GM19240 (cell line): Measurements from ENCODE around the gene ATP6V1G1.
"Not testable (repeated sequence)": the region's sequence is repeated elsewhere in the genome, so short reads cannot be mapped to it uniquely, and the experiment has no call there.

Experiments
- DNase-seq: peaks from one replicate; pipeline ENCODE4 v3.0.0; 2011; ENCODE audit warnings: low spot score; ENCODE audit not compliant: insufficient read length

Gene ATP6V1G1, protein sequence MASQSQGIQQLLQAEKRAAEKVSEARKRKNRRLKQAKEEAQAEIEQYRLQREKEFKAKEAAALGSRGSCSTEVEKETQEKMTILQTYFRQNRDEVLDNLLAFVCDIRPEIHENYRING

DNA sequence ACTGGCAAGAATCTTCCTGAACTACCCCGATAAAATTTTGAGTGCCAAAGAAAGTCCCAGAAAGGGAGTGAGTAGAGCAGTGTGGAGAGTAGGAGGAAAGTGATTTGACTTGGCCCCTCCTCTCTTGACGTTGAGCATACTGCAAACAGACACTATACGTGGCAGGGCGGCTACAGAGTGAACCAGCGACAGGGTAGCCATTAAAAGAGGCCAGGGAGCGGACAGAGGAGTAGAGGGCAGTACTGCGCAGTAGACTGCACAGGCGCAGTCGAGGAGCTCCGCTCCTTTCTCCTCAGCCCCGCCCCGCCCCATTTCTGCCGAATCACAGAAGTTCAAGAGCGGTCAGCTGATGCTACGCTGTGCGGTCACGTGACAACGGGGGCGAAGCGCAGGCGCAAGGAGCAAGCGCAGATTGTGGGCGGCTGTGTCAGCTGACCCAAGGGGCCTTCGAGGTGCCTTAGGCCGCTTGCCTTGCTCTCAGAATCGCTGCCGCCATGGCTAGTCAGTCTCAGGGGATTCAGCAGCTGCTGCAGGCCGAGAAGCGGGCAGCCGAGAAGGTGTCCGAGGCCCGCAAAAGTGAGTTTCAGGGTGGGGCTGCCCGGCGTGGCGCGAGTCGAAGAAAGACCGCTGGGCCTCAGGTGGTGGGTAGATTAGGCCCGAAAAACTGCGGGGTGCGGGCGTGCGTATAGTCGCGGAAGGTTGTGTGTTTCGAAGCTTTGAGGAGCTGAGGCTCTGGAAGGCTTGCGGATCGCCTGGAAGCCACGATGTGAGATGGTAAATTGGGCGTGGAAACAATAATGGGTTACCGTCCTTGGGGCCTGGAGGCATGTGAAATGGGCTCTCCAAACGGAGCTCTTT, at the start of gene ATP6V1G1:
Gene ATP6V1G1 (plus strand): TSS at position 425 of the 858 bp plus-strand sequence. CDS start 70 bp downstream, at position 495.
- DNase-seq = peak; percentile 90

DNA sequence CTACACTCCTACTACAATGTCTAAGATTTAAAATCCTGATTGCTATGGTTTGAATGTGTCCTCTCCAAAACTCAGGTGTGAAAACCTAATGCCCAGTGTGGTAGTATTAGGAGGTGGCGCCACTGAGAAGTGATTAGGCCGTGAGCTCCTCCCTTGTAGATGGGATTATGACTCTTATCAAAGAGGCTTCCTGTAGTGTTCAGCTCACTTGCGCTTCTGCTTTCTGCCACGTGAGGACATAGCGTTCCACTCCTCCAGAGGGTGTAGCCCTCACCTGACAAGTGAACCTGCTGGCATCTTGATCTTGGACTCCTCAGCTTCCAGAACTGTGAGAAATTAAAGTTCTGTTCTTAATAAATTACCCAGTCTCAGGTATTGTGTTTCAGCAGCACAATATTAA, 49.3 kb upstream of the ATP6V1G1 start:
- DNase-seq = no peak

DNA sequence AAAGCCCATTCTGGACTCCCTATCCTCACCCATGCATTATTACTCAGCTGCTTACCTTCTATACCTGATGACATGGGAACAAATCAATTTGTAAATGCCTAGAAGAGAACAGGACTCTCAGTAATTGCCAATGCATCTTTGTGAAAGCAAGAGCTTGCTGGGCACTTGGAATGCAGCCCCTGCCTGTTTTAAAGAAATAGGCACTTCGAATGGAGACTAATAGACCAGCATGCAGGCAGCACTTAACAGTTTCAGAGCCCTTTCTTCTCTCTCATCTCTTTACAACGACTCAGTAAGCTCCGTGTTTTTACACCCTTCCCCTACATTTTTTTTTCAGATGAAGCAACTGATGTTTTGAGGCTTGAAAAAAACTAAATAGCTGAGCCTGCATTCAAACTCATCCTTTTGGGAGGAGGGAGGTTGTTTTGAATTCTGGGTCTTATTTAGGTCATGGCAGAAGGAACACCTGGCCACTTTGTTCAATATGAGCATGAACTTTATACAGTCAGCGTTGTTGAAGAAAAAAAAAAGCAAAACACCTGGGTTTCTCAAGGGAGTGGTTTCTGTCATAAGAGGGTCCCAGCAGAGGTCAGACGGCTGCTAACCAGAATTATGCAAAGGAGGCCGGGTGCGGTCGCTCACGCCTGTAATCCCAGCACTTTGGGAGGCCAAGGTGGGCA, 47.7 kb upstream of the ATP6V1G1 start:
- no peak for DNase-seq

DNA sequence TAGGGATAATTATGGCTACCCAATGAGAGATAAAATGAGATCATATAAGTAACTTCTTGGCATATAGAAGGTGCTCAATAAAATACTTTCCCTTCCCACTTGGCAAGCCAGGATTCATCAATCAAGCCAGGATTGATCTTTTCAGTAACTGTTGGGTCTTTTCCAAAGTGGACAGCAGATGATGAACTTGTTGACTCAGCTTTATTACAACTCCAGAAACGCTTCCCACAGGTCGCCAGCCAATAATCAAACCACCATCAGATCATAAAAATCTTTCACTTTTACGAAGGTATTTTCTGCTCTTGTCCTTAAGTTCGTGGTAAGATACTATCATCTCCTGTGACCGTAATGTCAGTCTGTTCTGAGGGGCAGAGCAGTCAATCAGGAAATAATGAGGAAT, 42.5 kb upstream of the ATP6V1G1 start:
- no peak for DNase-seq

DNA sequence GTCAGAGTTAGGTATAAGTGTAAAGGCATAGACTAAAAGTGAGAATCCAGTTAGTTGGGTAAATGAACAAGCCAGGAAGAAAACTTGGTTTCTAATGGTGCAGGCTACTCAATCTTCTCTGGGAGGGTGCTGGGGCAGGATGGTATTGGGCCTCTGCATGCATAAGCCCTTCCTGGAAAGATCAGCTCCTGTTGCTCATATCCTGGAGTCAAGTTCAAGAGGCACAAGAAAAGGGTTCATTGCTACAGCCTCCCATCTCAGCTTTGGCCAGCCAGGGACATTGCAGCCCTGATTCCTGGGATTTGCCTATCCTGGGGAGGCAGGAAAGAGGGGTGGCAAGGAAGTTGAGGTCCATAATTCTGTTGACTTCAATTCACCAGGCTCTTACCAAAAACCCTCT, 40.7 kb upstream of the ATP6V1G1 start:
- DNase-seq = no peak

DNA sequence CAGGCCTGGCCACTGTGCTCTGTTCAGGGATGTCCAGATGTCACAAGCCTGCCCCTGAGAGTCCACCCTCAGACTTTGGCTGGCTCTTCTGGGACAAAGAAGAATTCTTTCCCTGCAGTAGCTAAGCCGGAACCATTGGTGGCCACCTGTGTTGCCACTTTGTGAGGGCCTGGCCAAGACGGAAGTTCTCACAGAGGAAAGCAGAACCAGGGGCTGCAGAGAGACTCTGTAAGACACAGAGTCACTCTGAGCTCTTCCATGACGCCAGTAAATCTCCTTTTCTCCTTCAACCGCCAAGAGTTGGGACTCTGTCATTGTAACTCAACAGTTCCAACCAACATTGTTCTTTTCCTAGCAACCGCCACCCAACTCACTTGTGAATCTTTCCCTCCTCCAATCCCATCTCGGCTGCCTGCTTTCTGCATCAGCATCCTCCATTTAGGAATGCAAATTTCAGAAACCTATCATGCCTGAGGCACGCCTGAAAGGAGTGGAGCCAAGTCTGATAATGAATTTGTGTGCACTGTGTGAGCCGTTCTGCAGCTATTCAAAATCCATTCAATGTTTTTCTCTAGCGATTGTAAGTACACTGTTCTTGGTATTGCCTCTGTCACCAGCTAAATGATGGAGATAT, 37.8 kb upstream of the ATP6V1G1 start:
- no peak for DNase-seq

DNA sequence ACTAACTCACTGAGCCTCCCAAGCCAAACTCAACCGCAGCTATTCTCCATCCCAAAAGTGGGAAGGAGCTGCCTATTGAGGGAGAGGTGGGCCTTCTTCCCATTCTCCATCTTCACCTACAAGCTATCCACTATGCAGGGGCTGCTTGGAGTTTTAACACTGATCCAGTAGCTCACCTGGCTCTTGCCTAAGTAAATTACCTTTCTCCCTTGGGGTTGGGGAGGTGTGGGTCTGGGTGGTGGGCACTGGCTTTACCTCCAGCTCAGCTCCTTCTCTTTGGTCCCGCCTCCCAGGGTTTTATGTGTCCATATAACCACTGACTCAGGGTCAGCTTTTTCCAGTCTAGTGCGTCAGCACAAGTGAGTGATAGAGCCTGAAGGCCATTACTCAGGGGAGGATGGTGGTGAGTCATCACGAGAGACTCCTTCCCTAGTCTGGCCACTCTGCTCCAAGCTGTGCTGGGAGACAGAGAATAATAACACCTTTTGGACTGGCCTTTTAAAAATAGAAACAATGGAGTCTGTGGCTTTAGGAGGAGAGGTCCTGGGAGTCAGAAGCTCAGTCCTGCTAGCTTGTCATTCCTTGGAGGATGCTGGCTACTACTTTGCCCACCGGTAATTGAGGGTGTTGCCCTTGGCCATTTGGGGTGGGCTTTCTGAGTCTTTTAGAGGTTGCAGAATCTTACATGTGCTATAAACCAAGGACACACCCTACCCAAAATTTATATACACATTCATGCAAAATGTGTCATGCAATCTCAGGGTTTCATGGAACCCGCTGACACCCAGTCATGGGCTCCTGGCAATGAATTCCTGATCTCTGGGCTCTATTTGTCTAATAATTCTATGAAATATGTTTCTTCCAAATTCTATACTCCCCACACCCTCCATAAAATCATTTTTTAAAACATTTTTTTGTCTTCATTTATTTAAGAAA, 35.6 kb upstream of the ATP6V1G1 start:
- DNase-seq = no peak

DNA sequence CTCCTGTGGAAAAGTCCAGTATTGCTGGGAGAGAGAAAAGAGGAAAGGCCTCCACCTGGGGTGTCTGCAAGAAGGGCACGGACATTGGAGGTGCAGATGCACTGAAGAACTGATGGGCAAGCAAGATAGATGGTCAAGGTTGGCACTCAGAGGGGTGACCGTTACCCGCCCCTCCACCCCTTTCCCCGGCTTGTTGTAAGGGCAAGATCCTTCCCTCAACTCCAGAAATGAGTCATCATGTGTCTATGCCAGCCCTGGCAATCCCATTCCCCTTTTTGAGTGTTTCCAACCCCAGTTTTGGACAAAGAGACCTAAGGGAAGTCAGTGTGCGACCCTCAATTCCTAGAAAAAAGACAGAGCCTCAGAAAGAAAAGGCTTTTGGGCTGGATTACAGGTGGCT, 34.9 kb upstream of the ATP6V1G1 start:
- no peak for DNase-seq

DNA sequence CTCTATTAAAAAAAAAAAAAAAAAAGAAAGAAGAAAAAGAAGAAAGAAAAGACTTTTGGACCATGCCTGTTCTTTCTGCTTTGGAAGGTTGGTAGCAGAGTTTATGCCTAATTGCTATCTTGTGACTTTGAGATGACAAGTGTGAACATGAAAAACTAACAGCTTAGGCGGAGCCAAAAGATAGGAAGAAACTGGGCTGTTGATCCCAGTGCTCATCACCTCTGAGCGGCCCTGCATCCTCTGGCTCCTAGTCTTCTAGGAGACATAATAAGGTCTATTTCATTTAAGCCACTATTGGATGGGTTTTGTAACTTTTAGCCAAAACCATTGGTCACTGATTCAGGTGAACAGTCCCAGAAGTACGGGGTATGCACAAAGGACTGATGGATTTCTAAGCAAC, 34.4 kb upstream of the ATP6V1G1 start:
- no peak for DNase-seq

DNA sequence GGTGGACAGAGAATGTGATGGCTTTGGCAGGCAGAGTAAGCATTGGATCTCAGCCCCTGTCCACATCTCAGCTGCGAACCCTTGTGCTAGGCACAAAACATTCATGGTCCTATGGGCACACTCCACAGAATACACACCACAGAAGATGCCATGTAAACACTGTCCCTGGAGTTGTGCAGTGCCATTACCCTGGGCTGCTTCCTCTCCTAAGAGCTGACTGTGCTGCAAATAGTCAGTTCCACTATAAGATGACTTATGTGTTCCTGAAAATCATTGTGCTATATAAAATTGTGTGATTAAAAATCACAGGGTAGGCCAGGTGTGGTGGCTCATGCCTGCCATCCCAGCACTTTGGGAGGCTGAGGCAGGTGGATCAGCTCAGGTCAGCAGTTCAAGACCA, 31.9 kb upstream of the ATP6V1G1 start:
- no peak for DNase-seq

DNA sequence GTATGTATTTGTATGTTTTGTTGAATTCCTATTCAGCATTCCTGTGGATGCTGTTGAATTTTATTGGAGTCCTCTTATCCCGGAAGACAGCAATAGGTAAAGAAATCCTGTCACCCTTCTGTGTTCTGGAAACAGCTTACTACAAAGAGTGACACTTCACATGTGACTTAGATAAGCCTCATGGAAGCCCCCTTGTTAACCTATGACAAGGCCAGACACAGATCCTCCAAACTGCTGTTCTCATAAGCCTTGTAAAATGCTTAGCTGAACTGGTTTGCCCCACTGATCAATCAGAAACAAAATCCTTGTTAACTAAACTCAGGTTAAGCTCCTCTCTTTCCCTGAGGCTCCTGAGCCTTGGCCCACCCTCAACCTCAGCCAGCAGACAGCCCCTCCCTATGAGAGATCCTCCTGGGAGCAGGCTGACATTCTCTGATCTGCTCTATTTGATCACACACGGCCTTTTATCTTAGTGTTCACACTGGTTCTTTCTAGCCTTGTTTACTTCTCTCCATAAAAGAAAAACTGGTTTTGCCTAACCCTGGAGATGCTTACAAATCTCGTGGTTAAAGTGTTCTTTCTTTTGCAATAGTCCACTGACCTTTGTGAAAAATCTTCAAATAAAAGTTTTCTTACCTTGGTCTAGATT, 29.4 kb upstream of the ATP6V1G1 start:
- no peak for DNase-seq

DNA sequence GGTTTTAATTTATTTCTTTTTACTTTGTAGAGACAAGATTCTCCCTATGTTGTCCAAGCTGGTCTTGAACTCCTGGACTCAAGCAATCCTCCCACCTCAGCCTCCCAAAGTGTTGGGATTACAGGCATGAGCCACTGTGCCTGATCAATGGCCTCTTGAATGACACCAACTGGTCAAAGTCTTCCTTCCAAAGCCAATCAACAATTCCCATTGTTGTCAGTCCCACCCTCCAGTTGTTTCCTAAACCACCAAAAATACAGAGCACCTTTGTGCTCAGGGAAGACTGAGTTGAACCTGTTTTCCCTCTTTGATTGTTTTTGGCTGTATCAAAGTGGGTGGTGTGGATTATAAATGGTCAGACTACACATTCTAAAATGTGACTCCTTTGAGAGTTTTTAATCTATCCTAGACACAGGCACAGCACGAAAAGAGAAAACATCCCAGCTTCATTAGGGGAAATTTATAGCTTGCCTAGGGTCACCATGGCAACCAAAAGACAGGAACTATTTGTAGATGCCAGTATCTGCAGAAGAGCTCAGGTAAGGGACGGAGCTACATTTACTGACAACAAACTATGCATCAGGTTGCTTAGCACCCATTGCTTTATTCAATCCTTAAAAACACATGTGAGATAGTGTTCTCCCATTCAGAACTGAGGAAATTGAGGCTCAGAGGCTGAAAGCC, 27.6 kb upstream of the ATP6V1G1 start:
- DNase-seq = no peak

DNA sequence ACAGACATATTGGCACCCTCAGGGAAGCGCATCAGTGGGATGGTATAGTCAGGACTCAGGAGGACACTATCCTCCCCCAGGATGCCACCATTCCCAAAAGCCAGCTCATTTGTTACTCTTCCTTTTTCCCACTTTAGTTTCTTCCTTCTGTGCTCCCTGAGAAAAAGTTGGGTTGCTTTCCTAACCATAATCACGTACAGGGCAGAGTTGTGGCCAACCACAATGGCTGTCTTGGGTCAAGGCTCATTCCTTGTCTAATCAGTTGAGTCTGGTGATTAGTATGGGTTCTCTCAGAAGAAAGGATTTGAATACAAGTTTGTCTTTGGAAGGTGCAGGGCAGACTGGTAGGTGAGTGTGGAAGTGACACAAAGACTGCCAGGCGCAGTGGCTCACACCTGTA, 26.6 kb upstream of the ATP6V1G1 start:
- no peak for DNase-seq

DNA sequence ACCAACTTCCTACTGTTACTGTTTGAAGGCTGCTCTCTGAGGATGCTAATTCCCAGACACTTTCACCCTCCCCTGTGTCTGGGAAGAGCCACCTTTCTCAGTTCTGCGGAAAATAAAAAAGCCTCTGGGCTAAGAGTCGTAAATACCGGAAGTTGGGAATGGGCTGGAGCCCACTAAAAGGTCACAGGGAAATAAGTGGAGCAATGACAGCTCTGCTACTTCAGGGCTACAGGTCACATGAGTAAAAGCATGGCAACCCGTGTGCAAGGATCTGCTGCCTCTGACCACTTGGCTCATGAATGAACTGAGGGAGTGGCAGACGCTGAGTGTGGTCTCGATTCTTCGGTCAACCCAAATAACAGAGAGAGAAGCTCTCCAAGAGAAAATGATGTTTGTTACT, 25.8 kb upstream of the ATP6V1G1 start:
- no peak for DNase-seq

DNA sequence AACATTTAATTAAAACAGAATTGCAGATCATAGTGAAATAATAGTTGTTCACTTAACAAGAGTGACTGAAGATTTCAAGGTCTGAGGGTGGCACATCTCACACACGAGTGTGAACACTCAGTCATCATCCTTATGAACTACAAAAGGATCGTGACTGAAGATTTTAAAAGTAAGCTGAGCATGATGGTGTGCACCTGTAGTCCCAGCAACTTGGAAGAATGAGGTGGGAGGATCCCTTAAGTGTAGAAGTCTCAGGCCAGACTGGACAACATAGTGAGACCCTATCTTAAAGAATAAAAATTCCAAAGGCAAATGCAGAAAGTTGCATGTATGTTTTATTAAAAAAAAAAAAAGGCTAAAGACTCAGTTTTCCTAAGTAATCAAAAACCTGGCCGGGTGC, 22.4 kb upstream of the ATP6V1G1 start:
- no peak for DNase-seq

DNA sequence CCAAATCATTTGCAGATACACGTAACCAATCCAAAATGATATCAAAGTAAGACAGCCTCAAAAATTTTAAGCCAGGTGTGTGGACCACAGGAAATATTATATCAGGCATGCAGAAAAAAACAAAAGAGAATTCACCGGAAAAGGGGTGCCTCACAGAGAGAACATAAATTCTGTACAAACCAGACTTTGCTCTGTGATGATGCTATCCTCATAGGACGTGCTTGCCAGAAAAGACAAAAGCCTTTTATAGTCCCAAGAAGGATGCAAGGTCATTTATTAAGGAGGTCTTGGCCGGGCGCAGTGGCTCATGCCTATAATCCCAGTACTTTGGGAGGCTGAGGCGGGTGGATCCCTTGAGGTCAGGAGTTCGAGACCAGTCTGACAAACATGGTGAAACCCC, 16.8 kb upstream of the ATP6V1G1 start:
- no peak for DNase-seq

DNA sequence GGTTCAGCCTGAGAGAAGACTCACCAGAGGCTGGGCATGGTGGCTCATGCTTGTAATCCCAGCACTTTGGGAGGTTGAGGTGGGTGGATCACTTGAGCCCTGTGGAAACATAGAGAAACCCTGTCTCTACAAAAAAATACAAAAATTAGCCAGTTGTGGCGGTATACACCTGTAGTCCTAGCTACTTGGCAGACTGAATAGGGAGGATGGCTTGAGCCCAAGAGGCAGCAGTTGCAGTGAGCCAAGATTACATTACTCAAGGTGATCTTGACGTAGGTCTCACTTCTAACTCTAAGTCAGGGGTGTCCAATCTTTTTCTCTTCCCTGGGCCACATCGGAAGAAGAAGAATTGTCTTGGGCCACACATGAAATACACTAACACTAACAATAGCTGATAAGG, 16.2 kb upstream of the ATP6V1G1 start:
- DNase-seq = no peak

DNA sequence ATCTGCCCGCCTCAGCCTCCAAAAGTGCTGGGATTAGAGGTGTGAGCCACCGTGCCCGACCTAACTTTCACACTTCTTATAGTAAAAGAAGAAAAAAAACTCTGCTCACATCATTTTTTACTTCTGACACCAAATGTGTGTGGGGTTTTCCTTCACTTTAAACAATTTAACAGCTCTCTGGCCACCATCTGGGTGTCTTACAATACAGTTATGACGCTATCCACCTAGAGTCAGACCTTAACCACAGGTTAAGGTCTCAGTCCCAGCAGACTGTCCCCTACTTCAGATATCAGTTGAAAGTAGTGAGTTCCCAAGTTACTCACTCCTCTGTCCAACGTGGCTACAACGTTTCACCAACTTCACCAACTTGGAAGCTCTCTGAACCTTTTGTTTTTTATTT, 15.4 kb upstream of the ATP6V1G1 start:
- DNase-seq = no peak

DNA sequence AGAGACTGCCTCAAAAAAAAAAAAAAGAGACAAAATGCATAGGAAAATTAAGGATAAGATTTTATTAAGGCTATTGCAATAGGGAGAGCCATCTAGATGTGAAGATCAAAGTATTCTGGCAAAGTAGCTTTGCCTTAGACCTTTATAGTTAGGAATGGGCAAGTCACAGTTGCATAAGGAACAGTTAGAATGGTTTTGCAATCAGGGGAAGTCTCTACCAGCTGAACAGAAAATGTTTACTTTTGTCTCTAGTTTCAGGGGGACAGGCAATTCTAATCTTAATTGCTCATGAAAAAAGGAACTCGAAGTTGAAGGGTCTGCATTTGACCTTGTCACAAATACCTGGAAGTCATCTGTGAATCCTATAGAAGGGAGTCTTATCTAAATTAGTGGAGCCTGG, 13.1 kb upstream of the ATP6V1G1 start:
- no peak for DNase-seq

DNA sequence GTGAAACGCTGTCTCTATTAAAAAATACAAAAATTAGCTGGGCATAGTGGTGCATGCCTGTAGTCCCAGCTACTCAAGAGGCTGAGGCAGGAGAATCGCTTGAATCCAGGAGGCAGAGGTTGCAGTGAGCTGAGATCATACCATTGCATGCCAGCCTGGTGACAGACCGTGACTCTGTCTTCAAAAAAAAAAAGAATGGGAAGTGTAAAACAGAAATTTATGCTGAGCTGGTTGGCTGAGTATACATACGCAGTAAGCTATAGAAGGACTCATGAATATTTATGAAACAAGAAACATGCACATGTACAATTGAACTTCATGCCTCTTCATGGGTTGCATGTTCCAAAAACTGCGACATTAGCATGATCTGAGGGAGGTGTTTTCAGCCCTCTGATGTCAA, 10.8 kb upstream of the ATP6V1G1 start:
- not testable (repeated sequence) for DNase-seq
